OCI-LY7 (cell line): ENCODE measurements around the gene GGA1. TPM values are rescaled to one million over a fixed set of nuclear protein-coding genes. Genes with fewer than 3 reads are reported as not detected.

Experiments used
- BruUV-seq: library from RNA; stranded (reverse); fragments of 400-500 nt; replicated peaks from 2 replicates; lab custom pipeline; 2021; lab: Mats Ljungman, UMichigan
- CTCF ChIA-PET: fragments of 300-600 bp; sonication (Branson Sonifier 250); formaldehyde crosslinking; loops from one replicate; lab custom pipeline; 2022; ENCODE audit warnings: antibody characterized with exemption; ENCODE audit not compliant: unreplicated experiment; lab: Charles Lee
- POLR2A ChIA-PET: fragments of 300-600 bp; sonication (Branson Sonifier 250); formaldehyde crosslinking; loops from one replicate; lab custom pipeline; 2022; ENCODE audit warnings: antibody characterized with exemption; lab: Charles Lee
- DNase-seq: peaks from one replicate; pipeline ENCODE4 v3.0.0-alpha.2; 2015; ENCODE audit warnings: low spot score
- H2AFZ ChIP-seq: fragments of 200-600 bp; sonication (generic), shearing (Covaris generic); 2 replicates; pipeline ENCODE4 v1.6.1; 2014; ENCODE audit warnings: mild to moderate bottlenecking, antibody characterized with exemption, low read length, moderate library complexity
- H3K27ac ChIP-seq: fragments of 200-600 bp; sonication (generic); 2 replicates; pipeline ENCODE4 v1.5.1; 2014; ENCODE audit warnings: mixed run types, low read depth, mild to moderate bottlenecking, moderate library complexity, low read length, inconsistent platforms; ENCODE audit not compliant: poor library complexity, severe bottlenecking
- H3K36me3 ChIP-seq: fragments of 200-600 bp; sonication (generic); 2 replicates; pipeline ENCODE4 v1.6.1; 2014; ENCODE audit warnings: mild to moderate bottlenecking, antibody characterized with exemption, low read length, moderate library complexity, mixed read lengths; ENCODE audit not compliant: insufficient read depth
- H3K4me1 ChIP-seq: fragments of 200-600 bp; sonication (generic); 2 replicates; pipeline ENCODE4 v1.5.1; 2014; ENCODE audit warnings: mild to moderate bottlenecking, low read length; ENCODE audit not compliant: insufficient read depth, poor library complexity, severe bottlenecking
- H3K4me2 ChIP-seq: fragments of 200-600 bp; sonication (generic); 2 replicates; pipeline ENCODE4 v1.6.1; 2014; ENCODE audit warnings: mild to moderate bottlenecking, low read length
- H3K4me3 ChIP-seq: fragments of 200-600 bp; sonication (generic); 2 replicates; pipeline ENCODE4 v1.5.1; 2014; ENCODE audit warnings: mild to moderate bottlenecking, low read depth, low read length; ENCODE audit not compliant: poor library complexity, severe bottlenecking
- H3K79me2 ChIP-seq: fragments of 200-600 bp; sonication (generic); 2 replicates; pipeline ENCODE4 v1.6.1; 2016; ENCODE audit warnings: low read depth, mild to moderate bottlenecking, low read length, moderate library complexity, mixed read lengths; ENCODE audit not compliant: insufficient read depth
- H3K9me2 ChIP-seq: fragments of 200-600 bp; sonication (generic); 2 replicates; pipeline ENCODE4 v1.6.1; 2016; ENCODE audit warnings: mild to moderate bottlenecking, low read length, mixed read lengths; ENCODE audit not compliant: insufficient read depth
- H3K9me3 ChIP-seq: fragments of 200-600 bp; sonication (generic); 2 replicates; pipeline ENCODE4 v1.6.1; 2014; ENCODE audit warnings: mild to moderate bottlenecking, mixed run types, low read length, mixed read lengths
- H4K20me1 ChIP-seq: fragments of 200-600 bp; sonication (generic); 2 replicates; pipeline ENCODE4 v1.6.1; 2014; ENCODE audit warnings: mild to moderate bottlenecking, antibody characterized with exemption, low read length, moderate library complexity, mixed read lengths; ENCODE audit not compliant: insufficient read depth
- CTCF ChIP-seq: fragments of 200-600 bp; sonication (generic); conservative IDR thresholded peaks from 2 replicates; pipeline ENCODE4 v1.5.1; 2014; ENCODE audit warnings: mild to moderate bottlenecking, antibody characterized with exemption, low read length, moderate library complexity, mixed read lengths
- EZH2phosphoT487 ChIP-seq: fragments of 200-600 bp; sonication (generic); IDR thresholded peaks from 2 replicates; pipeline ENCODE4 v1.6.1; 2018; ENCODE audit warnings: low read depth, borderline replicate concordance, mild to moderate bottlenecking, mixed run types, antibody characterized with exemption, low read length, moderate library complexity, mixed read lengths
- intact Hi-C: fragments of 100-400 bp; cut with micrococcal nuclease; formaldehyde crosslinking; loops from one replicate; pipeline ENCODE4 v1.10.0; 2022; ENCODE audit not compliant: unreplicated experiment
- total RNA-seq, 2 experiments: library from RNA; depleted of rRNA in 1 of 2; stranded (reverse); fragments of >200 nt in 1 of 2; shearing (Covaris generic) in 1 of 2; gene quantifications; 2 replicates each; pipeline ENCODE4 v1.2.3, GENCODE V29; 2014 to 2022

Gene GGA1
- total RNA-seq, 2 experiments from 2014 or later: 127 to 172 TPM

- no peak for DNase-seq
- H3K4me2 ChIP-seq: no peak overlapping the region
- H2AFZ ChIP-seq: no peak overlapping the region
- intact Hi-C loops: loop anchor here (2.0 kb wide), 2 partner anchors 63 to 249 kb away; no protein-coding TSS in a partner anchor
- no peak overlapping the region for H3K4me3 ChIP-seq
- H3K9me3 ChIP-seq: no peaks in the 10 kb centered on the region
- no peak overlapping the region for H3K27ac ChIP-seq
- no peaks in the 10 kb centered on the region for H3K36me3 ChIP-seq
- no peaks in the 10 kb centered on the region for H3K9me2 ChIP-seq
- POLR2A ChIA-PET: interaction anchor here (1.6 kb wide), 1 partner anchor 24 kb away, joined by 5 read pairs; no protein-coding TSS in a partner anchor
- H4K20me1 ChIP-seq: no peaks in the 10 kb centered on the region
- BruUV-seq: no TSS peak
- TF ChIP-seq EZH2phosphoT487 (no peak), CTCF (no peak)
- H3K79me2 ChIP-seq: no peaks in the 10 kb centered on the region
- peaks cover 4% of the 10 kb centered on the region for H3K4me1 ChIP-seq
- CTCF ChIA-PET: interaction anchor here (0.7 to 3.2 kb wide), 2 partner anchors 26 to 45 kb away, joined by 3 to 21 read pairs; no protein-coding TSS in a partner anchor
Observed at GRCh38 chr22:37565830-37566229, 42.8 kb upstream of the GGA1 start.

GRCh38 chr22:37566329-37566837 lies 42.3 kb upstream of the GGA1 start:
- TF ChIP-seq EZH2phosphoT487: no peak
- no peak for TF ChIP-seq CTCF
- intact Hi-C loops: loop anchor here (2.0 kb wide), 2 partner anchors 64 to 250 kb away; no protein-coding TSS in a partner anchor
- Histone ChIP-seq H3K9me3 (no peaks in the 10 kb centered on the region), H3K4me3 (no peak overlapping the region), H3K36me3 (no peaks in the 10 kb centered on the region), H3K9me2 (no peaks in the 10 kb centered on the region), H3K4me1 (peaks cover 4% of the 10 kb centered on the region), H3K79me2 (no peaks in the 10 kb centered on the region), H3K4me2 (no peak overlapping the region), H4K20me1 (no peaks in the 10 kb centered on the region), H2AFZ (no peak overlapping the region), H3K27ac (no peak overlapping the region)
- CTCF ChIA-PET: interaction anchor here (0.7 to 3.2 kb wide), 2 partner anchors 26 to 44 kb away, joined by 3 to 21 read pairs; no protein-coding TSS in a partner anchor
- no TSS peak for BruUV-seq
- POLR2A ChIA-PET: interaction anchor here (1.1 to 1.6 kb wide), 2 partner anchors 25 to 26 kb away, joined by 3 to 5 read pairs; no protein-coding TSS in a partner anchor
- DNase-seq: no peak
